Heart left ventricle (tissue), 16 donors: Measurements from ENCODE around the gene IL13RA1. TPM values are rescaled to one million over a fixed set of nuclear protein-coding genes. Genes with fewer than 3 reads are reported as not detected.

Source experiments
- ATAC-seq, 4 donors: fragments of 200-7000 bp; cut with Tn5 transposase; one replicate each; pipeline ENCODE4 v1.9.1; 2020 to 2022; ENCODE audit warnings: moderate library complexity in 4 of 4, mild to moderate bottlenecking in 3 of 4, moderate number of reproducible peaks in 1 of 4
- DNase-seq, 5 donors: peaks; one replicate each; pipeline ENCODE4 v3.0.0-alpha.2; 2020
- H3K27ac ChIP-seq, 12 donors: fragments of 200-600 bp; sonication (generic) in 4 of 12; one replicate each; pipeline versions ENCODE4 v1.5.0 to v1.8.0; 2016 to 2022; ENCODE audit warnings: mild to moderate bottlenecking in 2 of 12
- H3K27me3 ChIP-seq, 9 donors: fragments of 200-600 bp; sonication (generic) in 2 of 9; one replicate each; pipeline versions ENCODE4 v1.5.1 to v1.8.0; 2016 to 2022; ENCODE audit warnings: mild to moderate bottlenecking in 3 of 9
- H3K36me3 ChIP-seq, 9 donors: fragments of 200-600 bp; sonication (generic) in 2 of 9; one replicate each; pipeline versions ENCODE4 v1.5.0 to v1.8.0; 2018 to 2022; ENCODE audit warnings: mild to moderate bottlenecking in 2 of 9
- H3K4me1 ChIP-seq, 12 donors: fragments of 200-600 bp; sonication (generic) in 4 of 12; one replicate each; pipeline versions ENCODE4 v1.5.0 to v1.8.0; 2016 to 2022; ENCODE audit warnings: mild to moderate bottlenecking in 3 of 12
- H3K4me3 ChIP-seq, 12 donors: fragments of 200-600 bp; sonication (generic) in 4 of 12; one replicate each; pipeline versions ENCODE4 v1.5.0 to v1.8.0; 2017 to 2022; ENCODE audit warnings: mild to moderate bottlenecking in 9 of 12, moderate library complexity in 4 of 12
- H3K9me3 ChIP-seq, 12 donors: fragments of 200-600 bp; sonication (generic) in 4 of 12; one replicate each; pipeline versions ENCODE4 v1.5.0 to v1.8.0; 2016 to 2022; ENCODE audit warnings: mild to moderate bottlenecking in 1 of 12
- POLR2A ChIP-seq, 2 donors: fragments of 450-650 bp; IDR thresholded peaks; one replicate each; pipeline ENCODE4 v1.6.1; 2017; ENCODE audit warnings: antibody characterized with exemption in 2 of 2, mild to moderate bottlenecking in 2 of 2, moderate library complexity in 2 of 2
- WGBS, 4 donors: extraction: QIAGEN DNeasy Blood & Tissue Kit in 2 of 4; methylation state at CpG; one replicate each; pipeline versions ENCODE4 v1.1.5 to v1.1.7; 2013 to 2018; 5-methylcytosine and 5-hydroxymethylcytosine counted together
- intact Hi-C, 10 donors: fragments of 100-400 bp; cut with DNase I; formaldehyde crosslinking; loops; one replicate each; pipeline versions ENCODE4 v1.11.1 to v1.14.2; 2022
- polyA plus RNA-seq, 2 donors: library from polyadenylated mRNA; stranded (reverse); fragments of 200-250 nt; gene quantifications; one replicate each; pipeline ENCODE4 v1.2.3, GENCODE V29; 2013
- total RNA-seq, 9 donors: library from RNA; depleted of rRNA in 2 of 9; stranded (reverse); fragments of >200 nt in 2 of 9; fragmentation: NEBNext Ultra II Directional in 3 of 9; extraction: Animal tissue kit (Norgen Biotek cat#: 25700) in 3 of 9; gene quantifications; one replicate each; pipeline versions ENCODE4 v1.1.0 to v1.2.4, GENCODE V29; 2016 to 2023
- TF ChIP-seq, protein P1 (sequence below), 12 donors: fragments of 200-600 bp; sonication (generic) in 4 of 12; IDR thresholded peaks; one replicate each; pipeline versions ENCODE4 v1.5.0 to v1.8.0; 2018 to 2022; ENCODE audit warnings: antibody characterized with exemption in 12 of 12, mild to moderate bottlenecking in 5 of 12
- donor health status: ischemic (EF 13 %, LVEDD 7.1; RV severe dilation, severe dysfunction).
- donor health status: healthy with polysubstance abuse.
- donor health status: DM: no; HTN: yes; CAD: no.
- donor health status: DM: no; HTN: no; CAD: no.
- donor health status: ischemic (EF 25% LVEDD 6.9; RV normal size, moderate dysfunction).
- donor health status: ischemic (EF 25% LVEDD 5.7; RV mildly dilated, moderate dysfunction).
- donor health status: healthy.
- donor health status: DM: yes; HTN: yes; CAD: no.
- donor health status: ischemic (EF 35%, LVEDD 5.7; RV mildly dilated, moderate dysfunction).
- donor health status: nonischemic (EF 11% LVEDD 7.7; RV severe dilation, severe dysfunction).
- donor health status: DM: yes; HTN: yes; CAD: no.
- donor health status: PGD.
- donor health status: ischemic (EF 29% LVEDD 5.4; RV normal size, mild dysfunction).
- donor health status: nonischemic (EF 23%, LVEDD 6.1; RV moderate dilation, normal function).

The IL13RA1 gene
- total and polyA plus RNA-seq, 11 donors = 5.8 to 44.7 (median 16.8) TPM

- H3K27me3 ChIP-seq = no peaks in the 10 kb centered on the region
- no peak overlapping the region for H3K27ac ChIP-seq
- 74 to 100% (median 97%) methylated on average over 1 of the region's 1 CpG for WGBS, 4 donors
- no peaks in the 10 kb centered on the region for H3K9me3 ChIP-seq
- H3K4me1 ChIP-seq = no peaks in the 10 kb centered on the region
- intact Hi-C loops = no loop called here
- TF ChIP-seq, protein P1, sequence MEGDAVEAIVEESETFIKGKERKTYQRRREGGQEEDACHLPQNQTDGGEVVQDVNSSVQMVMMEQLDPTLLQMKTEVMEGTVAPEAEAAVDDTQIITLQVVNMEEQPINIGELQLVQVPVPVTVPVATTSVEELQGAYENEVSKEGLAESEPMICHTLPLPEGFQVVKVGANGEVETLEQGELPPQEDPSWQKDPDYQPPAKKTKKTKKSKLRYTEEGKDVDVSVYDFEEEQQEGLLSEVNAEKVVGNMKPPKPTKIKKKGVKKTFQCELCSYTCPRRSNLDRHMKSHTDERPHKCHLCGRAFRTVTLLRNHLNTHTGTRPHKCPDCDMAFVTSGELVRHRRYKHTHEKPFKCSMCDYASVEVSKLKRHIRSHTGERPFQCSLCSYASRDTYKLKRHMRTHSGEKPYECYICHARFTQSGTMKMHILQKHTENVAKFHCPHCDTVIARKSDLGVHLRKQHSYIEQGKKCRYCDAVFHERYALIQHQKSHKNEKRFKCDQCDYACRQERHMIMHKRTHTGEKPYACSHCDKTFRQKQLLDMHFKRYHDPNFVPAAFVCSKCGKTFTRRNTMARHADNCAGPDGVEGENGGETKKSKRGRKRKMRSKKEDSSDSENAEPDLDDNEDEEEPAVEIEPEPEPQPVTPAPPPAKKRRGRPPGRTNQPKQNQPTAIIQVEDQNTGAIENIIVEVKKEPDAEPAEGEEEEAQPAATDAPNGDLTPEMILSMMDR (IDR thresholded peaks at IDR 0.05) = no peak
- H3K4me3 ChIP-seq = no peak overlapping the region
- H3K36me3 ChIP-seq = peaks cover 0 to 52% (median 3%) of the 10 kb centered on the region in 9 donors
- DNase-seq (no peak), ATAC-seq (no peak)
Measured at GRCh38 chrX:118763489-118763888, 36.1 kb downstream of the IL13RA1 start.

DNA sequence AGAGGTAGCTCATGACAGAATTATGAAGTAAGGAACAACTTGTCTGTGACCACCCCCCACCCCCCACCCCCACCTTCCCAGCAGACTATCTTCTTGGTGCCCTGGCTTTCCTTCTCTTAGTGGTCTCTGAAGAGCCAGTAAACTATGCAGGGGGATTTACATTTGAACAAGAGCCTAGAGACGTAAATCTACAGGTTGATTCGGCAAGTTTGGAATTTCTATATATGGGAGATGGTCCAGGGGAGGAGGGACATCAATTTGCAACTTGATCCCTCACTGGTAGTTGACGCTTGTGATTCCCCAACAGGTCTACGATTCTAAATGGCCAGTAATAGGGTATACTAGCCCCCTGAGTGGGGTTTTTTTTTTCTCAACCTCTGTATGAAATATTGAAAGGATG, 36.7 kb downstream of the IL13RA1 start:
- WGBS, 4 donors = 61 to 86% (median 75%) methylated on average over 4 of the region's 4 CpGs
- TF ChIP-seq POLR2A (IDR thresholded peaks at IDR 0.05) = no peak
- TF ChIP-seq, protein P1 (IDR thresholded peaks at IDR 0.05) = no peak
- DNase-seq (no peak), ATAC-seq (no peak)
- H3K4me1 ChIP-seq = no peaks in the 10 kb centered on the region
- H3K9me3 ChIP-seq = no peaks in the 10 kb centered on the region
- no peak overlapping the region for H3K4me3 ChIP-seq
- no peak overlapping the region for H3K27ac ChIP-seq
- intact Hi-C loops = no loop called here
- peaks cover 0 to 46% (median 5%) of the 10 kb centered on the region in 9 donors for H3K36me3 ChIP-seq
- no peaks in the 10 kb centered on the region for H3K27me3 ChIP-seq

DNA sequence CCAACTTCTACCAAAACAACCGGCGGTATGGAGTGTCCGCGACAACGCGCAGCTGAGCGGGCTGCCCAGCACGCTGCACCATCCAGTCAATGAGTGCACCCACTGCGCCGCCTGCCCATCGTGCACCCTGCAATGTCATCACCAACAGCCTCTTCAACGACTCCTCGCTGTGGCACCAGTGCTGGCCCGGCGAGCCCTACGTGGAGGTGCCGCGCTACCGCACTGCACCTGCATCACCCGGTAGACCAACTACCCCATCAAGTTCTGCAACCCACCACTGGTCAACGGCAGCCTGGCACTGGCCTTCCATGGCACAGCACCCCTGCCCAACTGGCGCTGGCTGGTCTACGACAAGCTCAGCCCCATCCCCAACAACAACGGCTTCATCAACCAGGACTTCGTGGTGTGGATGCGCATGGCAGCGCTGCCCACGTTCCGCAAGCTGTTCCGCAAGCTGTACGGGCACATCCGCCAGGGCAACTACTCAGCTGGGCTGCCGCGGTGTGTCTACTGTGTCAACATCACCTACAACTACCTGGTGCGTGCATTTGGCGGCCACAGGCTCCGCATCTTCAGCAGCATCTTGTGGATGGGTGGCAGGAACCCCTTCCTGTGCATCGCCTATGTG, 42.8 kb downstream of the IL13RA1 start:
- WGBS, 4 donors = 91 to 98% (median 96%) methylated on average over 36 to 38 of the region's 38 CpGs
- TF ChIP-seq, protein P1 (IDR thresholded peaks at IDR 0.05) = no peak
- TF ChIP-seq POLR2A (IDR thresholded peaks at IDR 0.05) = no peak
- no peak for DNase-seq
- H3K27me3 ChIP-seq = no peaks in the 10 kb centered on the region
- H3K9me3 ChIP-seq = no peaks in the 10 kb centered on the region
- no peak overlapping the region for H3K4me3 ChIP-seq
- peaks cover 0 to 27% (median 5%) of the 10 kb centered on the region in 9 donors for H3K36me3 ChIP-seq
- ATAC-seq = no peak
- H3K27ac ChIP-seq = no peak overlapping the region
- intact Hi-C loops = no loop called here
- H3K4me1 ChIP-seq = no peaks in the 10 kb centered on the region

DNA sequence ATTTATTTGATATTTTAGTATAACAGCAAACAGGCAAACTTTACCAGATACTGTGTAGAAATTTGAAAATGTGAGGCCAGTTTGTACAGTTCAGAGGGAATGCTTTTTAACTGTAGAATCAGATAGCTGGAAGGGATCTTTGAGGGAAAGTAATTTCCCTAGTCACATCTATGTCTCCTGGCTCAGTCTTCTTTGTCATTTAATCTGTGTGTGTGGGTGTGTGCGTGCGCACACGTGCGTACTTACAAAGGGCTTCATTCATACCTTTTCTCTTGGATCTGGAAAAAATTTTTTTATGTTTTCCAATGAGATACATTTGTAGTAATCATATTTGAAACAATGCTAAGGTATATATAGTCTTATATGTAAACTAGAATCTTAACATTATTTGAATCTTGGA, 44.6 kb downstream of the IL13RA1 start:
- intact Hi-C loops = no loop called here
- ATAC-seq (no peak), DNase-seq (no peak)
- Histone ChIP-seq H3K36me3 (peaks cover 0 to 25% (median 8%) of the 10 kb centered on the region in 9 donors), H3K4me3 (no peak overlapping the region), H3K27ac (no peak overlapping the region), H3K27me3 (no peaks in the 10 kb centered on the region), H3K9me3 (no peaks in the 10 kb centered on the region), H3K4me1 (no peaks in the 10 kb centered on the region)
- TF ChIP-seq, protein P1 (IDR thresholded peaks at IDR 0.05) = no peak
- no peak for TF ChIP-seq POLR2A (IDR thresholded peaks at IDR 0.05)
- 86 to 96% (median 92%) methylated on average over 4 of the region's 4 CpGs for WGBS, 4 donors
